A549 (cell line): ENCODE data around the gene MTHFR. TPM values are rescaled to one million over a fixed set of nuclear protein-coding genes. Genes with fewer than 3 reads are reported as not detected.

Experiments
- ATAC-seq, 2 experiments: fragments of 200-7000 bp in 1 of 2; fragments of >200 bp in 1 of 2; cut with Nextera tagmentation in 1 of 2; cut with Tn5 transposase in 1 of 2; 3 replicates each; pipeline versions ENCODE4 v1.8.0 to v1.9.1; 2018 to 2020; ENCODE audit warnings: mild to moderate bottlenecking in 1 of 2, moderate library complexity in 1 of 2
- CTCF ChIA-PET: fragments of 300-600 bp; sonication (Branson Sonifier 250); formaldehyde crosslinking; extraction: SDS; loops from one replicate; lab custom pipeline; 2021; ENCODE audit warnings: antibody characterized with exemption, inconsistent platforms; lab: Yijun Ruan, JAX
- POLR2A ChIA-PET: fragments of 350-600 bp; formaldehyde crosslinking; extraction: SDS; loops from one replicate; lab custom pipeline; 2021; ENCODE audit warnings: antibody characterized with exemption, inconsistent platforms; lab: Yijun Ruan, JAX
- DNase-seq, 2 experiments: peaks; one replicate each; pipeline versions ENCODE4 v3.0.0 to v3.0.0-alpha.2; 2011 to 2016; ENCODE audit warnings: low read depth in 1 of 2, low spot score in 1 of 2
- FAIRE-seq: peaks from 2 replicates; lab custom pipeline; 2011; peaks lifted over from hg19 to GRCh38; lab: Jason Lieb, UNC
- H3K27ac ChIP-seq, 2 experiments: fragments of >200 bp; sonication (Bioruptor Twin); formaldehyde crosslinking; 3 replicates each; pipeline ENCODE4 v1.5.1; 2016 to 2017
- H3K4me1 ChIP-seq: fragments of >200 bp; sonication (Bioruptor Twin); formaldehyde crosslinking; 3 replicates; pipeline ENCODE4 v1.6.1; 2016
- H3K4me2 ChIP-seq: fragments of >200 bp; sonication (Bioruptor Twin); formaldehyde crosslinking; 3 replicates; pipeline ENCODE4 v1.6.1; 2016
- H3K4me3 ChIP-seq: fragments of >200 bp; sonication (Bioruptor Twin); formaldehyde crosslinking; 3 replicates; pipeline ENCODE4 v1.5.1; 2016
- H3K9me3 ChIP-seq: fragments of >200 bp; sonication (Bioruptor Twin); formaldehyde crosslinking; 3 replicates; pipeline ENCODE4 v1.6.1; 2016
- BHLHE40 ChIP-seq: IDR thresholded peaks from 2 replicates; pipeline ENCODE4 v1.6.1; 2012; ENCODE audit warnings: low read depth, low read length, inconsistent platforms
- CEBPB ChIP-seq, 2 experiments: fragments of >200 bp in 1 of 2; sonication (Bioruptor Twin) in 1 of 2; formaldehyde crosslinking in 1 of 2; IDR thresholded peaks; 2 replicates each; pipeline ENCODE4 v1.6.1; 2012 to 2016
- EHF ChIP-seq: fragments of 250-450 bp; sonication (Bioruptor Pico); IDR thresholded peaks from 2 replicates; pipeline ENCODE4 v1.5.0; 2020; ENCODE audit warnings: mild to moderate bottlenecking
- EHMT2 ChIP-seq: fragments of 200-600 bp; sonication (generic); IDR thresholded peaks from 2 replicates; pipeline ENCODE4 v1.6.1; 2016; ENCODE audit warnings: antibody characterized with exemption, low read depth, mild to moderate bottlenecking, moderate library complexity
- FOXS1 ChIP-seq: fragments of 250-450 bp; sonication (Bioruptor Pico); IDR thresholded peaks from 2 replicates; pipeline ENCODE4 v1.5.0; 2020; ENCODE audit warnings: mild to moderate bottlenecking, moderate library complexity
- HDAC2 ChIP-seq: fragments of 200-600 bp; sonication (generic); IDR thresholded peaks from 2 replicates; pipeline ENCODE4 v1.6.1; 2016
- HEYL ChIP-seq: fragments of 250-450 bp; sonication (Bioruptor Pico); IDR thresholded peaks from 2 replicates; pipeline ENCODE4 v1.8.0; 2021; ENCODE audit warnings: mild to moderate bottlenecking, moderate library complexity
- HOXA7 ChIP-seq: fragments of 250-450 bp; sonication (Bioruptor Pico); IDR thresholded peaks from 2 replicates; pipeline ENCODE4 v1.5.0; 2020; ENCODE audit warnings: mild to moderate bottlenecking, moderate library complexity
- HOXB13 ChIP-seq: fragments of 250-450 bp; sonication (Bioruptor Pico); IDR thresholded peaks from 2 replicates; pipeline ENCODE4 v1.5.0; 2020; ENCODE audit warnings: low read depth, mild to moderate bottlenecking, moderate library complexity
- HOXB5 ChIP-seq: fragments of 250-450 bp; sonication (Bioruptor Pico); IDR thresholded peaks from 2 replicates; pipeline ENCODE4 v1.5.0; 2020; ENCODE audit warnings: mild to moderate bottlenecking, moderate library complexity
- JUN ChIP-seq, 2 experiments: fragments of >200 bp; sonication (Bioruptor Twin); formaldehyde crosslinking; IDR thresholded peaks; 2 replicates in 1 of 2; 3 replicates in 1 of 2; pipeline ENCODE4 v1.6.1; 2016 to 2017
- KDM1A ChIP-seq: fragments of 200-600 bp; sonication (generic); IDR thresholded peaks from 2 replicates; pipeline ENCODE4 v1.6.1; 2016; ENCODE audit warnings: low read depth, mild to moderate bottlenecking
- KDM5A ChIP-seq: fragments of 200-600 bp; sonication (generic); IDR thresholded peaks from 2 replicates; pipeline ENCODE4 v1.6.1; 2016; ENCODE audit warnings: antibody characterized with exemption, mild to moderate bottlenecking
- MAZ ChIP-seq: fragments of 150-350 bp; IDR thresholded peaks from 2 replicates; pipeline ENCODE4 v1.6.1; 2014; ENCODE audit warnings: antibody characterized with exemption, low read depth, low read length, borderline replicate concordance
- NFE2L2 ChIP-seq: fragments of 150-350 bp; conservative IDR thresholded peaks from 2 replicates; pipeline ENCODE4 v1.6.1; 2014; ENCODE audit warnings: low read length
- NR3C1 ChIP-seq: fragments of >200 bp; sonication (Bioruptor Twin); formaldehyde crosslinking; IDR thresholded peaks from 3 replicates; pipeline ENCODE4 v1.6.1; 2017
- PBX3 ChIP-seq: IDR thresholded peaks from 2 replicates; pipeline ENCODE4 v1.6.1; 2012
- POLR2AphosphoS2 ChIP-seq: conservative IDR thresholded peaks from 2 replicates; pipeline ENCODE4 v1.6.1; 2012; ENCODE audit warnings: low read length, improper control_type of control experiment, inconsistent platforms
- RAD21 ChIP-seq, 2 experiments: fragments of >200 bp in 1 of 2; sonication (Bioruptor Twin) in 1 of 2; formaldehyde crosslinking in 1 of 2; IDR thresholded peaks in 1 of 2; conservative IDR thresholded peaks in 1 of 2; 2 replicates in 1 of 2; 3 replicates in 1 of 2; pipeline ENCODE4 v1.6.1; 2012 to 2018; ENCODE audit warnings: inconsistent platforms in 1 of 2
- REST ChIP-seq: fragments of 200-600 bp; sonication (generic); IDR thresholded peaks from 2 replicates; pipeline ENCODE4 v1.6.1; 2016; ENCODE audit warnings: antibody characterized with exemption, mild to moderate bottlenecking, moderate library complexity
- RNF2 ChIP-seq: fragments of 200-600 bp; sonication (generic); IDR thresholded peaks from 2 replicates; pipeline ENCODE4 v1.6.1; 2016; ENCODE audit warnings: low read depth, mild to moderate bottlenecking, antibody characterized with exemption, moderate library complexity, borderline replicate concordance
- SMC3 ChIP-seq: fragments of >200 bp; sonication (Bioruptor Twin); formaldehyde crosslinking; IDR thresholded peaks from 3 replicates; pipeline ENCODE4 v1.6.1; 2018; ENCODE audit warnings: inconsistent platforms
- SREBF2 ChIP-seq: fragments of 450-650 bp; IDR thresholded peaks from 2 replicates; pipeline ENCODE4 v1.6.1; 2014; ENCODE audit warnings: mild to moderate bottlenecking, moderate library complexity
- USF2 ChIP-seq: fragments of 450-650 bp; IDR thresholded peaks from 2 replicates; pipeline ENCODE4 v1.6.1; 2014; ENCODE audit warnings: antibody characterized with exemption
- ZC3H11A ChIP-seq: fragments of 450-650 bp; IDR thresholded peaks from 2 replicates; pipeline ENCODE4 v1.6.1; 2014; ENCODE audit warnings: antibody characterized with exemption, mild to moderate bottlenecking
- ZFP36 ChIP-seq: fragments of 450-650 bp; IDR thresholded peaks from 2 replicates; pipeline ENCODE4 v1.6.1; 2014; ENCODE audit warnings: borderline replicate concordance; ENCODE audit not compliant: partially characterized antibody
- ZNF302 ChIP-seq: fragments of 250-450 bp; sonication (Bioruptor Pico); IDR thresholded peaks from 2 replicates; pipeline ENCODE4 v1.9.0; 2021; ENCODE audit warnings: inconsistent platforms, mild to moderate bottlenecking, moderate library complexity
- ZSCAN20 ChIP-seq: fragments of 250-450 bp; sonication (Bioruptor Pico); IDR thresholded peaks from 2 replicates; pipeline ENCODE4 v1.8.0; 2022; ENCODE audit warnings: mild to moderate bottlenecking, moderate library complexity
- WGBS: methylation state at CpG from one replicate; pipeline ENCODE4 v1.1.6; 2017; ENCODE audit errors: missing lambda C conversion rate; 5-methylcytosine and 5-hydroxymethylcytosine counted together
- polyA plus RNA-seq, 4 experiments: library from polyadenylated mRNA; depleted of rRNA in 3 of 4; stranded (reverse); fragments of >200 nt; fragmentation: RNase III in 1 of 4; extraction: RNeasy Plus Mini Kit Qiagen cat#74134 plus additional on column Dnase treatment in 1 of 4; gene quantifications; 2 replicates in 3 of 4; 3 replicates in 1 of 4; pipeline ENCODE4 v1.2.3, GENCODE V29; 2011 to 2017
- TF ChIP-seq, protein P1 (sequence below): fragments of >200 bp; sonication (Bioruptor Twin); formaldehyde crosslinking; IDR thresholded peaks from 3 replicates; pipeline ENCODE4 v1.5.1; 2016
- TF ChIP-seq, protein P2 (sequence below): IDR thresholded peaks from 2 replicates; pipeline ENCODE4 v1.6.1; 2012

MTHFR gene
- polyA plus RNA-seq, 2 of the 4 experiments (the other 2 are of a cell fraction): 4.5 to 5.2 TPM

- CTCF ChIA-PET: no interaction called here
- ATAC-seq (no peak), DNase-seq (no peak), FAIRE-seq (no peak)
- TF ChIP-seq HDAC2 (no peak), PBX3 (no peak), KDM1A (no peak), MAZ (no peak), ZSCAN20 (CRISPR knock-in tag) (no peak), USF2 (no peak), POLR2AphosphoS2 (no peak), ZNF302 (CRISPR knock-in tag) (no peak), EHMT2 (no peak), HOXA7 (no peak), BHLHE40 (no peak), HEYL (CRISPR knock-in tag) (no peak), CEBPB (IDR thresholded peaks at IDR 0.05) (no peak), ZFP36 (no peak), EHF (no peak), HOXB5 (CRISPR knock-in tag) (no peak), JUN (IDR thresholded peaks at IDR 0.05) (no peak), NFE2L2 (no peak)
- 91% methylated on average over 4 of the region's 8 CpGs for whole genome bisulfite sequencing
- H3K4me2 ChIP-seq: no peak overlapping the region
- no peak overlapping the region for H3K4me3 ChIP-seq
- H3K27ac ChIP-seq: no peak overlapping the region
- no peaks in the 10 kb centered on the region for H3K9me3 ChIP-seq
- no peaks in the 10 kb centered on the region for H3K4me1 ChIP-seq
- POLR2A ChIA-PET: no interaction called here
Observed at GRCh38 chr1:11777658-11778322, 28.0 kb downstream of the MTHFR start.

- Histone ChIP-seq H3K4me3 (no peak overlapping the region), H3K27ac (no peak overlapping the region), H3K4me1 (no peaks in the 10 kb centered on the region), H3K4me2 (no peak overlapping the region), H3K9me3 (no peaks in the 10 kb centered on the region)
- CTCF ChIA-PET: interaction anchor here (4.5 kb wide), 1 partner anchor 11 kb away, joined by 26 read pairs; no protein-coding TSS in a partner anchor
- DNase-seq (no peak), ATAC-seq (no peak), FAIRE-seq (no peak)
- no peak for TF ChIP-seq ZNF302 (CRISPR knock-in tag)
- TF ChIP-seq RAD21 (conservative IDR thresholded peaks at IDR 0.05 in 1 of 2, IDR thresholded peaks at IDR 0.05 in 1 of 2): no peak
- no peak for TF ChIP-seq SMC3
- TF ChIP-seq SREBF2: no peak
- TF ChIP-seq KDM5A: no peak
- no peak for TF ChIP-seq EHMT2
- TF ChIP-seq HDAC2: no peak
- no peak for TF ChIP-seq RNF2
- no peak for TF ChIP-seq CEBPB (IDR thresholded peaks at IDR 0.05)
- TF ChIP-seq, protein P1, sequence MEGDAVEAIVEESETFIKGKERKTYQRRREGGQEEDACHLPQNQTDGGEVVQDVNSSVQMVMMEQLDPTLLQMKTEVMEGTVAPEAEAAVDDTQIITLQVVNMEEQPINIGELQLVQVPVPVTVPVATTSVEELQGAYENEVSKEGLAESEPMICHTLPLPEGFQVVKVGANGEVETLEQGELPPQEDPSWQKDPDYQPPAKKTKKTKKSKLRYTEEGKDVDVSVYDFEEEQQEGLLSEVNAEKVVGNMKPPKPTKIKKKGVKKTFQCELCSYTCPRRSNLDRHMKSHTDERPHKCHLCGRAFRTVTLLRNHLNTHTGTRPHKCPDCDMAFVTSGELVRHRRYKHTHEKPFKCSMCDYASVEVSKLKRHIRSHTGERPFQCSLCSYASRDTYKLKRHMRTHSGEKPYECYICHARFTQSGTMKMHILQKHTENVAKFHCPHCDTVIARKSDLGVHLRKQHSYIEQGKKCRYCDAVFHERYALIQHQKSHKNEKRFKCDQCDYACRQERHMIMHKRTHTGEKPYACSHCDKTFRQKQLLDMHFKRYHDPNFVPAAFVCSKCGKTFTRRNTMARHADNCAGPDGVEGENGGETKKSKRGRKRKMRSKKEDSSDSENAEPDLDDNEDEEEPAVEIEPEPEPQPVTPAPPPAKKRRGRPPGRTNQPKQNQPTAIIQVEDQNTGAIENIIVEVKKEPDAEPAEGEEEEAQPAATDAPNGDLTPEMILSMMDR: no peak
- no peak for TF ChIP-seq HOXA7
- no peak for TF ChIP-seq NR3C1
- TF ChIP-seq HOXB5 (CRISPR knock-in tag): no peak
- TF ChIP-seq, protein P2, sequence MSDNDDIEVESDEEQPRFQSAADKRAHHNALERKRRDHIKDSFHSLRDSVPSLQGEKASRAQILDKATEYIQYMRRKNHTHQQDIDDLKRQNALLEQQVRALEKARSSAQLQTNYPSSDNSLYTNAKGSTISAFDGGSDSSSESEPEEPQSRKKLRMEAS: no peak
- TF ChIP-seq HOXB13 (CRISPR knock-in tag): no peak
- TF ChIP-seq FOXS1 (CRISPR knock-in tag): no peak
- no peak for TF ChIP-seq REST
- TF ChIP-seq ZC3H11A: no peak
- POLR2A ChIA-PET: no interaction called here
- WGBS: 71% methylated on average over 5 of the region's 9 CpGs
Observed at GRCh38 chr1:11774753-11775152, 31.0 kb downstream of the MTHFR start.
